NOMO-1 (cell line): ENCODE data around the gene VPS8.
"Not testable (repeated sequence)": the region's sequence is repeated elsewhere in the genome, so short reads cannot be mapped to it uniquely, and the experiment has no call there.

Experiments used
- DNase-seq, 2 experiments: peaks; one replicate each; lab custom pipeline; 2025; ENCODE audit not compliant: unreplicated experiment in 2 of 2; lab: John Stamatoyannopoulos, UW

The VPS8 gene

GRCh38 chr3:184864000-184864399, 52.0 kb downstream of the VPS8 start:
- DNase-seq = no peak

- no peak for DNase-seq
Observed at GRCh38 chr3:184868477-184868876, 56.5 kb downstream of the VPS8 start.

GRCh38 chr3:184872200-184872599, 60.2 kb downstream of the VPS8 start:
- DNase-seq = no peak

- no peak for DNase-seq
Observed at GRCh38 chr3:184873141-184873540, 61.2 kb downstream of the VPS8 start.

GRCh38 chr3:184874709-184875644, 63.0 kb downstream of the VPS8 start:
- DNase-seq = peak; percentile 14 to 61

- DNase-seq = no peak
Observed at GRCh38 chr3:184880276-184881019, 68.5 kb downstream of the VPS8 start.

GRCh38 chr3:184884359-184885017, 72.5 kb downstream of the VPS8 start:
- peak in 1 of 2 experiments; percentile 49 for DNase-seq

- no peak for DNase-seq
Observed at GRCh38 chr3:184885112-184885511, 73.1 kb downstream of the VPS8 start.

GRCh38 chr3:184887574-184887973, 75.6 kb downstream of the VPS8 start:
- no peak for DNase-seq

GRCh38 chr3:184889312-184889904, 77.4 kb downstream of the VPS8 start:
- DNase-seq = no peak

- no peak for DNase-seq
Observed at GRCh38 chr3:184894051-184894450, 82.1 kb downstream of the VPS8 start.

GRCh38 chr3:184895350-184895749, 83.4 kb downstream of the VPS8 start:
- DNase-seq = no peak

- no peak for DNase-seq
Observed at GRCh38 chr3:184896336-184896735, 84.4 kb downstream of the VPS8 start.

GRCh38 chr3:184899953-184900595, 88.1 kb downstream of the VPS8 start:
- DNase-seq = no peak

- DNase-seq = not testable (repeated sequence)
Observed at GRCh38 chr3:184907031-184907430, 95.1 kb downstream of the VPS8 start.

GRCh38 chr3:184907681-184908649, 96.0 kb downstream of the VPS8 start:
- no peak for DNase-seq

- no peak for DNase-seq
Observed at GRCh38 chr3:184908859-184909258, 96.9 kb downstream of the VPS8 start.

- DNase-seq = no peak
Observed at GRCh38 chr3:184910664-184911063, 98.7 kb downstream of the VPS8 start.

- no peak for DNase-seq
Observed at GRCh38 chr3:184911570-184911969, 99.6 kb downstream of the VPS8 start.
